ENCODE results near the gene HARS1. TPM values are rescaled to one million over a fixed set of nuclear protein-coding genes. Genes with fewer than 3 reads are reported as not detected.
"Not testable (repeated sequence)": the region's sequence is repeated elsewhere in the genome, so short reads cannot be mapped to it uniquely, and the experiment has no call there.

Gene HARS1, protein sequence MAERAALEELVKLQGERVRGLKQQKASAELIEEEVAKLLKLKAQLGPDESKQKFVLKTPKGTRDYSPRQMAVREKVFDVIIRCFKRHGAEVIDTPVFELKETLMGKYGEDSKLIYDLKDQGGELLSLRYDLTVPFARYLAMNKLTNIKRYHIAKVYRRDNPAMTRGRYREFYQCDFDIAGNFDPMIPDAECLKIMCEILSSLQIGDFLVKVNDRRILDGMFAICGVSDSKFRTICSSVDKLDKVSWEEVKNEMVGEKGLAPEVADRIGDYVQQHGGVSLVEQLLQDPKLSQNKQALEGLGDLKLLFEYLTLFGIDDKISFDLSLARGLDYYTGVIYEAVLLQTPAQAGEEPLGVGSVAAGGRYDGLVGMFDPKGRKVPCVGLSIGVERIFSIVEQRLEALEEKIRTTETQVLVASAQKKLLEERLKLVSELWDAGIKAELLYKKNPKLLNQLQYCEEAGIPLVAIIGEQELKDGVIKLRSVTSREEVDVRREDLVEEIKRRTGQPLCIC
- total RNA-seq, result 46.0 and 48.0 TPM in 2 replicates

DNA sequence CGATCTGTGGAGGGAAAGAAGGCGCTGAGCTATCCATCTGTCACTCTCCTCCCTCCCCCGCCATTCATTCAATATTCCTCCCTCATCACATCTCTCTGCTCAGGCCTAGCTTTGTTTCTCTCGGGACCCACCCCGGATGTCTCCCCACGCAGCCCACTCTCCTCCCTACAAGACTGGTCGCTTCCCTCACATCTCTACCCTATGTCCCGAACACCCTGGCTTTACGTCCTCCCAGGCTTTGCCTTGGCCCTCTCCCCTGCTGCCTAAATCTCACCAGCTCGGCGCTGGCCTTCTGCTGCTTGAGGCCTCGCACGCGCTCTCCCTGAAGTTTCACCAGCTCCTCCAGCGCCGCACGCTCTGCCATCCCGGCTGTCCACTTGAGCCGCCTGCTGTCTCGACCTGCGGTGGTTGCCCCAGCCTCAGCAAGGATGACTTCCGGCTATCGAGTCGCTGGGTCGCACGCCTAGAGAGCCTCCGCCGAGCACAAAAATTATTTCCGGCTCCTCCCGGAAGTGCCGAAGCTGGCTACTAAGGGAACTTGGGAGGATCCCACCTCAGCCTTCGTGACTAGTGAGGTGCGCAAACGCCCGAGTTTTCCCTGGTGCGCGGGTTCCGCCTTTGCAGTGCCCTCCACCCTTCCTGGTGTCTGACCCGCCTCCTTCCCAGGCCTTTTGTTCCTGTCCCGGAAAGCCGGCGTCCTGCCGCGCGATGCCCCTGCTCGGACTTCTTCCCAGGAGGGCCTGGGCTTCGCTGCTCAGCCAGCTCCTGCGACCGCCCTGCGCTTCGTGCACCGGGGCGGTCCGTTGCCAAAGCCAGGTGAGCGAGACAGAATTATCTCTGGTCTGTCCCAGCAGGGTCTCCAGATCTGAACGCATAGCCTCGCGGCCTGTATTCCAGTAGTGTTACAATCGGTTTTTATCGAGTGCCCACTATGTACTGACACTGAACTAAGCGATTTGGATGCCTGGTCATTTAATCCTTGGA lies at the start of gene HARS1, which contains the start of gene HARS2:
Gene HARS1, minus strand, starts transcription at position 430 of the 984 bp plus-strand sequence. Its CDS starts 66 bp downstream, at position 364.
Gene HARS2, plus strand, starts transcription at position 515 of the 984 bp plus-strand sequence. Its CDS starts 194 bp downstream, at position 709.
- DNase-seq (ENCODE audit: low read depth in 2 of 2), result peak; percentile 79 to 95

DNA sequence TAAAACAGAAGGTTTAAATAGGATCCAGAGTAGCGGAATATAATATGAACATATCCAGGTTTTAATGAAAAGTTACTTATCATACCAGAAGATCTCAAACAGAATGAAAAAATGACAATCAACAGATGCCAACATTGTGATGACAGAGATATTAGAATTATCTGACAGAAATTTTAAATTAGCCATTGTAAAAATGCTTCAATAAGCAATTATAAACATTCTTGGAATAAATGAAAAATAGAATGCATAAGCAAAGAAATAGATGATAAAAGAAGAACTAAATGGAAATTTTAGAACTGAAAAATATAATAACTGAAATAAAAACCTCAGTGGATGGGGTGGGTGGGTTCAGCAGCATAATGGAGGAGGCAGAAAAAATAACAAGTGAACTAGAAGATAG lies 46.3 kb upstream of the HARS1 start:
- DNase-seq (ENCODE audit: low read depth in 2 of 2), result no peak

DNA sequence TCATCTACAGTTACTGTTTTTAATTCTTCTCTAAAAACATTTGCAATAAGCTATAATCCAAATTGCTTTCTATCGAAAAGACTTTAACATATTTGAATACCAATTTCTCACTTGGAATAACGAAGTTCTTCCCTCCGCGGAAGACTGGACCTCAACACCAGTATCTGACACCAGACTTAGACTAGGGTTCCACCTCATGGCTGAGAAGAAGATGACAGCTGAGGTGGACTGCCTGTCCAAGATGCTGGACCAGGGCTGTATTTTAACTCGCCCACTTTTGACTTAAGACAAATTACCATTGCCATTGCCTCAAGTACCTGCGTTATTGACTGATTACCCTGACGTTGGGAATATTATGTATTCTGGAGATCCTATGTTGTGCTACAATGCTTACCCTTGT lies 43.2 kb upstream of the HARS1 start:
- DNase-seq (ENCODE audit: low read depth in 2 of 2), result peak in 1 of 2 donors; percentile 46

GRCh38 chr5:140733098-140733497 lies 41.9 kb upstream of the HARS1 start:
- no peak for DNase-seq (ENCODE audit: low read depth in 2 of 2)

DNA sequence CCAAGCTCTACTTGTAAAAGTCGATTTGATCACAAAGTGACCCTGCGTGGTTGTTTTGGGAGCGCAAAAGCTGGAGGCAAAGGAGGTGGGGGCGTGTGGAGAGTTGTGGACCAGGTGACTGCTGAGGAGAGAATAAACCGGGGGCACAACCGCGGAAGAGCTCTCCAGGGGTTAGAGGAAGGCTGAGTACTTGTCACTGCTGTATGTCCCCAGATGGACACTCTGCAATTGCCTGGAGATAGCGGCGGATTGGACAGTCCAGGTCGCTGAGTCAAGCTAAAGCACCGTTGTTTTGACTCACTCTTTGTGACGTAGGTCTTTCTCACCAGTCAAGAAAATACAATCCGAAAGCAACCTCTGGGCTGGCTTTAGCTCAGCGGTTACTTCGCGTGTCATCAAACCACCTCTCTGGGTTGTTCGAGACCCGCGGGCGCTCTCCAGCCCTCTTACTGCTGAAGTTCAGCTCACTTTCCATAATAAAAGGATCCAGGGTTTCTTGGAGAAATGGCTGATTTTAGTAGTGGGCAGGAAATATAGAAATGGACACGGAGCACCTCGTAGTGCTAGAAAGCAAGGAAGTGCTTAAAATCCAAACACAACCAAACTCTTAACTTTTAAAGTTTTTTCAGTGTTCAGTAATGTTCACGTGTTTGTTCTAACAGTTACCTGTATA lies 34.8 kb upstream of the HARS1 start:
- DNase-seq (ENCODE audit: low read depth in 2 of 2), result peak; percentile 66 to 80

DNA sequence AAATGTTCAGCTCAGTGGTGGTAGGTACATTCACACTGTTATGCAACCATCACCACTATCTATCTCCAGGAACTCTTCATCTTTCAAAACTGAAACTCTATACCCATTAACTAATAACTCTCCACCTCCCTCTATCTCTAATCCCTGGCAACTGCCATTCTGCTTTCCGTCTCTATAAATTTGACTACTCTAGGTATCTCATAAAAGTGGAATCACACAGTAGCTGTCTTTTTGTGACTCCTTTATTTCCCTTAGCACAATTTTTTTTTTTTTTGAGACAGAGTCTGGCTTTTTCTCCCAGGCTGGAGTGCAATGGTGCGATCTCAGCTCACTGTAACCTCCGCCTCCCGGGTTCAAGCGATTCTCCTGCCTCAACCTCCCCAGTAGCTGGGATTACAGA lies 30.2 kb upstream of the HARS1 start:
- not testable (repeated sequence) for DNase-seq (ENCODE audit: low read depth in 2 of 2)

- not testable (repeated sequence) for DNase-seq (ENCODE audit: low read depth in 2 of 2)
Observed at GRCh38 chr5:140720738-140721137, 29.6 kb upstream of the HARS1 start.

- DNase-seq (ENCODE audit: low read depth in 2 of 2), result no peak
Observed at GRCh38 chr5:140718266-140718592, 27.1 kb upstream of the HARS1 start.

DNA sequence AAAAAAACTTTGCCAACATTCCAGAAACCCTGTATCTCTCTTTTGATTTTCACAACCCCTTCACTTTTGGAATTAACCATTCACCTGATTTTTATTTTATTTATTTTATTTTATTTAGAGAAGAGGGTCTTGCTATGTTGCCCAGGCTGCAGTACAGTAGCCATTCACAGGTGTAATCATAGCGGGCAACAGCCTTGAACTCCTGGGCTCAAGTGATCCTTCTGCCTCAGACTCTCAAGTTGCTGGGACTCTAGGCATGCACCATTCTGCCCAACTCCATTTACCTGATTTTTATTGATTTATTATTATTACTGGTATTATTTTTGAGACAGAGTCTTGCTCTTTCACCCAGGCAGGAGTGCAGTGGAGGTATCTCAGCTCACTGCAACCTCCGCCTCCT lies 25.1 kb upstream of the HARS1 start:
- not testable (repeated sequence) for DNase-seq (ENCODE audit: low read depth in 2 of 2)

DNA sequence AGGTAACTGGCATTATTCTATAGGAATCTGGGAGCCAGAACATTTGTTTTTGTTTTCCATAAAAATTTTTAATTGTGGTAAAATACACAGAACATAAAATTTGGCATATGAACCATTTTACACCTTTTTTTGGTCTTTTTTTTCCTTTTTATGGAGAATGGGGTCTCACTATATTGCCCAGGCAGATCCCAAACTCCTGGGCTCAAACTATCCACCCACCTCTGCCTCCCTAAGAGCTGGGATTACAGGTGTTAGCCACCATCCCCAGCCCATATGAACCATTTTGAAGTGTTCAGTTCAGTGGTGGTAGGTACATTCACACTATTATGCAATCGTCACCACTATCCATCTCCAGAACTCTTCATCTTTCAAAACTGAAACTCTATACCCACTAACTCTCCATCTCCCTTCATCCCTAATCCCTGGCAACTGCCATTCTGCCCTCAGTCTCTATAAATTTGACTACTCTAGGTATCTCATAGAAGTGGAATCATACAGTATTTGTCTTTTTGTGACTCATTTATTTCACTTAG lies 22.5 kb upstream of the HARS1 start:
- DNase-seq (ENCODE audit: low read depth in 2 of 2), result no peak

- no peak for DNase-seq (ENCODE audit: low read depth in 2 of 2)
Observed at GRCh38 chr5:140711794-140712193, 20.6 kb upstream of the HARS1 start.

- DNase-seq (ENCODE audit: low read depth in 2 of 2), result peak; percentile 91 to 96
Observed at GRCh38 chr5:140710899-140711552, 19.9 kb upstream of the HARS1 start.

DNA sequence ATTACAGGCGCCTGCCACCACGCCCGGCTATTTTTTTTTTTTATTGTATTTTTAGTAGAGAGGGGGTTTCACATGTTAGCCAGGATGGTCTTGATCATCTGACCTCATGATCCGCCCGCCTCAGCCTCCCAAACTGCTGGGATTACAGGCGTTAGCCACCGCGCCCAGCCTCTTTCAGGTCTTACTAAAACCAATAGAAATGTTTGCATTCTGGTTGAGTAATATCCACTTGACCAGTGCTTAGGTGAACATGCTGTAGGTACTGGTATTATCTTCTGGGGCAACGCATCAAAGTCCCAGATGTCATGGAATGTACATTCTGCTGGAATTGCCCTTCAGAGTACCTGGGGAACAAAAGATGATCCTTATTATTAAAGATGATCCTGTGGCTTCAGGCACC lies 17.6 kb upstream of the HARS1 start:
- DNase-seq (ENCODE audit: low read depth in 2 of 2), result not testable (repeated sequence)

DNA sequence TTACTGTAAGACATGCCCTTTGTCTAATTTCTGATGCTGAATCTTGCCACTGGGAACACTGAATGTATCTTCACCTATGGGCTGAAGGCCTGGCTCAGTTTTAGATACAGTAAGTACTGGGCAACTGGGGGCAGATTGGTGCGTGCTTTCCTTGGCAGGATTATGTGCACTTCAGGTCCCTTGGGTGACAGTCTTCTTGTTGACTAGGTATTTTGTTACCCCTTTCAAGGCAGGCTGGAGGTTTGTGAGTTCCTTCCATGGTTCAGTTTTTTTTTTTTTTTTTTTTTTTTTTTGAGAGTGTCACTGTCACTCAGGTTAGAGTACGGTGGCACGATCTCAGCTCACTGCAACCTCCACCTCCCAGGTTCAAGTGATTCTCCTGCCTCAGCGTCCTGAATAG lies 16.6 kb upstream of the HARS1 start:
- DNase-seq (ENCODE audit: low read depth in 2 of 2), result no peak

GRCh38 chr5:140700177-140701144 lies 9.3 kb upstream of the HARS1 start, which contains the start of gene ZMAT2:
TSS of gene ZMAT2 (plus strand) at chr5:140700447. CDS start at chr5:140700461, 14 bp downstream.
- DNase-seq (ENCODE audit: low read depth in 2 of 2), result peak; percentile 97 to 98

DNA sequence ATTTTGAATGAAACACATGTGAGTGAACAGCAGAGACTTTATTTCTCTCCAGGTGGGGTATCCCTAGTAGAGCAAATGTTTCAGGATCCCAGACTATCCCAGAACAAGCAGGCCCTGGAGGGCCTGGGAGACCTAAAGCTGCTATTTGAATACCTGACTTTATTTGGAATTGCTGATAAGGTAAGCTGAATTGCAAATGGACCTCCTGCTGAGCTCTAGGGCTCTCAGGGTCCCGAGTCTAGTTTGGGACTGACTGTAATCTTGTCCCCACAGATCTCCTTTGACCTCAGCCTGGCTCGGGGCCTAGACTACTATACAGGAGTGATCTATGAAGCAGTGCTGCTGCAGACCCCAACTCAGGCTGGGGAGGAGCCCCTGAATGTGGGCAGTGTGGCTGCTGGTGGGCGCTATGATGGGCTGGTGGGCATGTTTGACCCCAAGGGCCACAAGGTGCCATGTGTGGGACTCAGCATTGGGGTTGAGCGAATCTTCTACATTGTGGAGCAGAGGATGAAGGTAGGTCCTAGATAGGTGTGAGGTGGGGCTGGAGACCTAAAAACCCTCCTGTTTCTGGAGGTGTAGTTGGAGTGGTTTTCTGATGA lies 5.8 kb upstream of the HARS1 start:
- DNase-seq (ENCODE audit: low read depth in 2 of 2), result no peak

DNA sequence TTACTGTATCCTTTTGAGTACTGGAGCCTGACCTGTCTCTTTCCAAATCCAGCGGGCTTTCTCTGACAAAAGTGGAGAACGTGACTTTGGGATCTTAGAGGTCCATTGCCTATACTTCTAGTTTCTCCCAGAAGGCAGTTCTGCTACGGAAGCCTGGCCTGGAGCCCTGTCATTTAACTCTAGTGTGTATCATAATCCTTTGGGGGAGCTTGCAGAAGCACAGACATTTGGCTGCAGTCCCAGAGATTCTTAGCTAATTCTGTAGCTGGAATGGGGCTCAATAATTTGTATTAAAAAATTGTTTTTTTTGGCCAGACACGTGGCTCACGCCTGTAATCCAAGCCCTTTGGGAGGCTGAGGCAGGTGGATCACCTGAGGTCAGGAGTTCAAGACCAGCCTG lies 3.1 kb upstream of the HARS1 start:
- no peak for DNase-seq (ENCODE audit: low read depth in 2 of 2)

- DNase-seq (ENCODE audit: low read depth in 2 of 2), result no peak
Observed at GRCh38 chr5:140690376-140690932, 716 bp downstream of the HARS1 start.

DNA sequence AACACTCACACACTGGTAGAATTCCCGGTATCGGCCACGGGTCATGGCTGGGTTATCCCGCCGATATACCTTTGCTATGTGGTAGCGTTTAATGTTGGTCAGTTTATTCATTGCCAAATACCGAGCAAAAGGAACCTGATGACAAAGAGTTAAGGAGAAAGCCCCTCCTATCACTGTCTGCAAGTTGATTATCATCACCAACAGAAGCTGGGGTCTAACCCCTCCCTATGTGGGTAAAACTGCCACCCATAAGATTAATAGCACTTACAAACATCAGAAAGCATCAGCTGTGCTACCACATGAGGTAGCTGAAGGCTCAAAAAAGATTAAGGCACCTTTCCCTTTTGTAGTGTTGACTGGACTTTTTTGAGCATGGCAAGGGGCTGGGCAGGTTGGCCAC lies 12.2 kb downstream of the HARS1 start:
- no peak for DNase-seq (ENCODE audit: low read depth in 2 of 2)
